Measurements from ENCODE around the gene CILP2.

The CILP2 gene

GRCh38 chr19:19534556-19535265, 3.4 kb upstream of the CILP2 start:
- no peak overlapping the region for H3K9ac ChIP-seq (ENCODE audit: low read length)
- no peak overlapping the region for H3K27ac ChIP-seq (ENCODE audit: low read length)
- H3K27me3 ChIP-seq (ENCODE audit: control insufficient read depth, insufficient read depth, low read length) = peaks cover 15% of the 10 kb centered on the region
- H3K4me3 ChIP-seq (ENCODE audit: low read length) = no peak overlapping the region
- no peaks in the 10 kb centered on the region for H3K9me3 ChIP-seq (ENCODE audit: control insufficient read depth, low read depth, low read length)
- H3K36me3 ChIP-seq (ENCODE audit: control insufficient read depth, low read depth, low read length) = no peaks in the 10 kb centered on the region
- H3K4me1 ChIP-seq (ENCODE audit: control insufficient read depth, low read depth, low read length) = no peaks in the 10 kb centered on the region

DNA sequence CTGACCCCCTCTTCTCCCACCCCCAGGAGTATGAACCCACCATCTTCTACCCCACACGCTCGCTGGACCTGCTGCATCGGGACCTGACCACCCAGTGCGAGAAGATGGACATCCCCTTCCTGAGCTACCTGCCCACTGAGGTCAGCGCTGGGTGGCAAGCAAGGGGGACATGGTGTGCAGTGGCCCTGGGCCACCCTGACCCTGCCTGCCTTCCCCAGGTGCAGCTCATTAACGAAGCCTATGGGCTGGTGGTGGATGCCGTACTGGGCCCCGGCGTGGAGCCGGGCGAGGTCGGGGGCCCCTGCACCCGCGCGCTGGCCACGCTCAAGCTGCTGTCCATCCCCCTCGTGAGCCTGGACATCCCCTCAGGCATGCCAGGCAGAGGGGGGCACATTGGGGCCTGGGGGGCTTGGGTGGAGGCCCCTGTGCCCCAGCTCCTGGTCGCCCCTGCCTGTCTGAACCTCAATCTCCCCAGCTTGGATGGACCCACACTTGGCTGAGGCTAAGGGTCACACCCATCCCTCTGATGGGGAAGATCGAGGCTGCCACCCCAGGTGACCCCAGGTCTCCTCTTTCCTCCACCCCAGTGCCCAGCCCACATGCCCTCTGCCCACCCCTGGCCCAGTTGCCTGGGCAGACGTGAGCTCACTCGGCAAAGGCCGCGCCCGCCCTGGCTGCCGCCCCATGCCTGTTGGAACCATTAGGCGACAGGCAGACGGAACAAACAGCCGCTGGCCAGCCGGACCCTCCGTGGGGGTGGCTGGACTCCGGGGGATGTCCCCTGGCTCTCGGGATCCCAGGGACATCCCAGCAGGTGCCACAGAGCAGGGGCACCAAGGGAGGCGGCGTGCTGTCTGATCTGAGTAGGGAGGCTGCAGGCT, 2.5 kb upstream of the CILP2 start:
- H3K9ac ChIP-seq (ENCODE audit: low read length) = no peak overlapping the region
- H3K4me3 ChIP-seq (ENCODE audit: low read length) = no peak overlapping the region
- no peaks in the 10 kb centered on the region for H3K9me3 ChIP-seq (ENCODE audit: control insufficient read depth, low read depth, low read length)
- no peaks in the 10 kb centered on the region for H3K4me1 ChIP-seq (ENCODE audit: control insufficient read depth, low read depth, low read length)
- H3K27ac ChIP-seq (ENCODE audit: low read length) = no peak overlapping the region
- peaks cover 19% of the 10 kb centered on the region for H3K27me3 ChIP-seq (ENCODE audit: control insufficient read depth, insufficient read depth, low read length)
- H3K36me3 ChIP-seq (ENCODE audit: control insufficient read depth, low read depth, low read length) = no peaks in the 10 kb centered on the region

DNA sequence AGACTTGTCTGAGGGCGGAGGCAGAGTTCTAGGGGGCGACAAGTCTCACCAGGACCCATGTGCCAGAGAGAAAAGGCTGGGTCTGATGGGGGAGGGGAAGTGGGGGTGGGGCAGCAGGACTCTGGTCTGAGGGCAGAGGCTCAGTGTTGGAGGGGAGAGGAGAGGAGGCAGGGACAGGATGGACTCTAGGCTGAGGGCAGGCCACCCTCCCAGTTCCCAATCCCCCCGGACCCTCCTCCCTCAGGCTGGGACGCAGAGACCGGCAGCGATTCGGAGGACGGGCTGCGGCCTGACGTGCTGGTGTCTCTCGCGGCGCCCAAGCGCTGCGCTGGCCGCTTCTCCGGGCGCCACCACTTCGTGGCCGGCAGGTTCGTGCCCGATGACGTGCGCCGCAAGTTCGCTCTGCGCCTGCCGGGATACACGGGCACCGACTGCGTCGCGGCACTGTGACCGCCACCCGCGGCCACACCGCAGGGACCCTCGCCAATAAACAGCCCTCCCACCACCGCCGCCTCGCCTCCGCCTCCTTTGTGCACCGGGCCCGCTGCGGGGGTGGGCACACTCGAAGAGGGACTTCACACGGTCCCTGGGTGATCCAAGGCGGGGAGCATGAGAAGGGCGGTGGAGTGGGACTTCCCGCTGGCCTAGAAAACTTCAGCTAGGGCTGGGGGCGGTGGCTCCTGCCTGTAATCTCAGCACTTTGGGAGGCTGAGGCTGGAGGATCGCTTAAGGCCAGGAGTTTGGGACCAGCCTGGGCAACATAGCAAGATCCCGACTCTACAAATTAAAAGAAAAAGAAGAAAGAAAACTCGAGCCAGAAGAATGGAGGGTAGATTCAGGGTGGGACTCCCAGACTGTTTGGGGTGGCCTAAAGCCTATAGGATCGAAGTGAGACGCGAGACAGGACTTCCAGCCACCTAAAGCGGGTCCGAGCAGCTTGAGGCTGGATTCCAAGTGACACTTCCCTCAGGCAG, 703 bp upstream of the CILP2 start:
- Histone ChIP-seq H3K36me3 (ENCODE audit: control insufficient read depth, low read depth, low read length) (no peaks in the 10 kb centered on the region), H3K27ac (ENCODE audit: low read length) (no peak overlapping the region), H3K4me1 (ENCODE audit: control insufficient read depth, low read depth, low read length) (no peaks in the 10 kb centered on the region), H3K27me3 (ENCODE audit: control insufficient read depth, insufficient read depth, low read length) (peaks cover 19% of the 10 kb centered on the region), H3K4me3 (ENCODE audit: low read length) (no peak overlapping the region), H3K9ac (ENCODE audit: low read length) (no peak overlapping the region), H3K9me3 (ENCODE audit: control insufficient read depth, low read depth, low read length) (no peaks in the 10 kb centered on the region)

DNA sequence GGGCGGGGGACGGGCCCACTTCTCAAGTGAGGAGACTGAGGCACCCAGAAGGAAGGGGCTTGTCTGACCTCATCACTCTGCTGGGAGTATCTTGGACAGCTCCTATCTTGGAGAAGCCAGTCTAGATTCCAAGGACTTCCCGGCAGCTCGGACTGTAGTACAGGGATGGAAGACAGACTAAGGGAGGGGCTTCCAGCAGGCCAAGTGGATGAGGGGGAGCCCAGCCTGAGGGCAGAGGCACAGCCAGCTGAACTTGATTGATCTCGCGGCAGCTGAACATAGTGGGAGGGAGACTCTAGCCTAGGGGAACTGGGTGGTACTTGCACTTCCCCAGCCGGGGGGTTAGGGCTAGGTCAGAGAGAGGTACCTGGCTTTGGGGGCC, 711 bp downstream of the CILP2 start:
- Histone ChIP-seq H3K4me1 (ENCODE audit: control insufficient read depth, low read depth, low read length) (no peaks in the 10 kb centered on the region), H3K9me3 (ENCODE audit: control insufficient read depth, low read depth, low read length) (no peaks in the 10 kb centered on the region), H3K4me3 (ENCODE audit: low read length) (peak overlapping the region; percentile 59), H3K9ac (ENCODE audit: low read length) (no peak overlapping the region), H3K27ac (ENCODE audit: low read length) (no peak overlapping the region), H3K36me3 (ENCODE audit: control insufficient read depth, low read depth, low read length) (no peaks in the 10 kb centered on the region), H3K27me3 (ENCODE audit: control insufficient read depth, insufficient read depth, low read length) (peaks cover 19% of the 10 kb centered on the region)

- no peak overlapping the region for H3K9ac ChIP-seq (ENCODE audit: low read length)
- H3K27ac ChIP-seq (ENCODE audit: low read length) = no peak overlapping the region
- peaks cover 19% of the 10 kb centered on the region for H3K27me3 ChIP-seq (ENCODE audit: control insufficient read depth, insufficient read depth, low read length)
- H3K4me1 ChIP-seq (ENCODE audit: control insufficient read depth, low read depth, low read length) = no peaks in the 10 kb centered on the region
- no peaks in the 10 kb centered on the region for H3K36me3 ChIP-seq (ENCODE audit: control insufficient read depth, low read depth, low read length)
- no peak overlapping the region for H3K4me3 ChIP-seq (ENCODE audit: low read length)
- no peaks in the 10 kb centered on the region for H3K9me3 ChIP-seq (ENCODE audit: control insufficient read depth, low read depth, low read length)
These were observed 1.6 kb downstream of the CILP2 start for GRCh38 chr19:19539698-19540063.

- Histone ChIP-seq H3K27me3 (ENCODE audit: control insufficient read depth, insufficient read depth, low read length) (peaks cover 19% of the 10 kb centered on the region), H3K9ac (ENCODE audit: low read length) (no peak overlapping the region), H3K27ac (ENCODE audit: low read length) (no peak overlapping the region), H3K36me3 (ENCODE audit: control insufficient read depth, low read depth, low read length) (no peaks in the 10 kb centered on the region), H3K4me1 (ENCODE audit: control insufficient read depth, low read depth, low read length) (no peaks in the 10 kb centered on the region), H3K4me3 (ENCODE audit: low read length) (no peak overlapping the region), H3K9me3 (ENCODE audit: control insufficient read depth, low read depth, low read length) (no peaks in the 10 kb centered on the region)
These were observed 2.1 kb downstream of the CILP2 start for GRCh38 chr19:19540064-19540714.

DNA sequence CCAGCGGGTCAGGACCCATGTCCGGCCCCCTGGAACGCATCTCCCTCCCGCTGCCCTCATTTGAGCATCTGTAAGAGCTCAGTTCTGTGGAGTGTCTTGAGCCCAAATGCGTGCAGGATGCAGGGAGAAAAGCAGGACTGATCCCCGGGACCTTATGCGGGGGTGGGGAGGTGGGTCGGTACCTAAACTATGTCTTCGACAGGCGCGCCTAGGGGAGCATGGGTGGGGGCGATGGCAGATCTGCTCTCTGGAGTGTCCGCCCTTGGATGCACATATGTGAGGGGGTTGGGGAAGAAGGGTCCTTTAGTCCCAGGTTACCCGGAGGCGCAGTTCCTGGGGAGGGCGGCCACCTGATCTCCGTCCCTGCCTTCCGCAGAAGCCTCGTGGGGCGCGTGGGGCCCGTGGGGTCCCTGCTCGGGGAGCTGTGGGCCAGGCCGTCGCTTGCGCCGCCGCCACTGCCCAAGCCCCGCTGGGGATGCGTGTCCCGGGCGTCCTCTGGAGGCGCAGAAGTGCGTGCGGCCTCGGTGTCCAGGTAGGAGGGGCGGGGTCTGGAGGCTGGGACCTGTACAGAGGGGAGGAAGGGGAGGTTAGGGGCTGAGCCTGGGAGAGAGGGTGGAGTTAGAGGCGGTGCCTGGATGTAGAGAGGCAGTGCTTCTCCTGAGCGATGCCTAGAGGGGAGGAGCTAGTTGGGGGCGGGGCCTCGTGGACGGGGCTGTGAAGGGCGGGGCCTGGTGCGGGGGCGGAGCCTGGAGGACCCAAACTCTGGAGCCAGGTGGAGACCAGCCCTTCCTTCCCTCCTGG, 2.9 kb downstream of the CILP2 start:
- H3K4me1 ChIP-seq (ENCODE audit: control insufficient read depth, low read depth, low read length) = no peaks in the 10 kb centered on the region
- no peak overlapping the region for H3K27ac ChIP-seq (ENCODE audit: low read length)
- no peaks in the 10 kb centered on the region for H3K36me3 ChIP-seq (ENCODE audit: control insufficient read depth, low read depth, low read length)
- H3K9ac ChIP-seq (ENCODE audit: low read length) = no peak overlapping the region
- peaks cover 19% of the 10 kb centered on the region for H3K27me3 ChIP-seq (ENCODE audit: control insufficient read depth, insufficient read depth, low read length)
- H3K9me3 ChIP-seq (ENCODE audit: control insufficient read depth, low read depth, low read length) = no peaks in the 10 kb centered on the region
- H3K4me3 ChIP-seq (ENCODE audit: low read length) = no peak overlapping the region

DNA sequence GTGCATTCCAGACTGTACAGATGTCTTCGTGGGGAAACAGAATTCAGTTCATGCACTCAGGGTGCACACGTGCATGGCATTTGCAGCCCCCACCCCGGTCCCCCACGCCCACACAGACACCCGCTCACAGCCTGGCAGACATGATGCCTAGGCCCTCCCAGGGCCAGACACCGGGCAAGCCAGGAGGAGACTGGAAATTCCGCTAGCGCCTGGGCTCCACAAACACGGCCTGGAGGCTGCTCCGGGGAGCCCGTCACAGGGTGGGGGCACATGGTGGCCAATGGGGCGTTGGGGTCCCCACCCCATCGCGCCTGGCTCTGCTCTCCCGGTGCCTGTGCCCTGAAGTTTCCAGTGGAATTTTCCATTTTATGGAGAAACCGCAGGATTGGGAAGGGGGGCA, 3.6 kb downstream of the CILP2 start:
- H3K9ac ChIP-seq (ENCODE audit: low read length) = no peak overlapping the region
- no peak overlapping the region for H3K4me3 ChIP-seq (ENCODE audit: low read length)
- no peaks in the 10 kb centered on the region for H3K4me1 ChIP-seq (ENCODE audit: control insufficient read depth, low read depth, low read length)
- no peaks in the 10 kb centered on the region for H3K36me3 ChIP-seq (ENCODE audit: control insufficient read depth, low read depth, low read length)
- H3K9me3 ChIP-seq (ENCODE audit: control insufficient read depth, low read depth, low read length) = no peaks in the 10 kb centered on the region
- H3K27ac ChIP-seq (ENCODE audit: low read length) = no peak overlapping the region
- H3K27me3 ChIP-seq (ENCODE audit: control insufficient read depth, insufficient read depth, low read length) = peaks cover 19% of the 10 kb centered on the region

GRCh38 chr19:19542507-19542906, 4.4 kb downstream of the CILP2 start:
- Histone ChIP-seq H3K27ac (ENCODE audit: low read length) (no peak overlapping the region), H3K4me3 (ENCODE audit: low read length) (no peak overlapping the region), H3K36me3 (ENCODE audit: control insufficient read depth, low read depth, low read length) (no peaks in the 10 kb centered on the region), H3K4me1 (ENCODE audit: control insufficient read depth, low read depth, low read length) (no peaks in the 10 kb centered on the region), H3K9ac (ENCODE audit: low read length) (no peak overlapping the region), H3K9me3 (ENCODE audit: control insufficient read depth, low read depth, low read length) (no peaks in the 10 kb centered on the region), H3K27me3 (ENCODE audit: control insufficient read depth, insufficient read depth, low read length) (peaks cover 19% of the 10 kb centered on the region)

- no peaks in the 10 kb centered on the region for H3K4me1 ChIP-seq (ENCODE audit: control insufficient read depth, low read depth, low read length)
- H3K27me3 ChIP-seq (ENCODE audit: control insufficient read depth, insufficient read depth, low read length) = peaks cover 19% of the 10 kb centered on the region
- H3K4me3 ChIP-seq (ENCODE audit: low read length) = no peak overlapping the region
- no peaks in the 10 kb centered on the region for H3K36me3 ChIP-seq (ENCODE audit: control insufficient read depth, low read depth, low read length)
- no peak overlapping the region for H3K9ac ChIP-seq (ENCODE audit: low read length)
- H3K9me3 ChIP-seq (ENCODE audit: control insufficient read depth, low read depth, low read length) = no peaks in the 10 kb centered on the region
- H3K27ac ChIP-seq (ENCODE audit: low read length) = no peak overlapping the region
These were observed 5.0 kb downstream of the CILP2 start for GRCh38 chr19:19543101-19543500.

Data from iPS-18a (cell line).